ENCODE data around the gene COL11A1.

DNA sequence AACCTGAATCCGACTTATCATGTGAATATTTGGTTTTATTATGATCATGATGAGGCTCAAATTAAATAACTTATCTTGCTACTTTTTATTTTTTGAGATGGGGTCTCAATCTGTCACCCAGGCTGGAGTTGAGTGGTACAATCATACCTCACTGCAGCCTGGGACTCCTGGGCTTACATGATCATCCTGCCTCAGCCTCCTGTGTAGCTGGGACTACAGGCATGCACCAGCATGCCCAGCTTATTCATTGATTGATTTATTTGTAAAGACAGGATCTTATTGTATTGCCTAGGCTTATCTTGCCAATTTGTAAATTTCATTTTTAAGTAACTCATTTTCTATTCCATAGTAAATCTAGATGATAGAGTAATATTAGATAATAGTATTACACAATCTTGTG is 84.3 kb downstream of the COL11A1 start:
- no peak for TF ChIP-seq POLR2A (IDR thresholded peaks at IDR 0.05)
- TF ChIP-seq, protein P1, sequence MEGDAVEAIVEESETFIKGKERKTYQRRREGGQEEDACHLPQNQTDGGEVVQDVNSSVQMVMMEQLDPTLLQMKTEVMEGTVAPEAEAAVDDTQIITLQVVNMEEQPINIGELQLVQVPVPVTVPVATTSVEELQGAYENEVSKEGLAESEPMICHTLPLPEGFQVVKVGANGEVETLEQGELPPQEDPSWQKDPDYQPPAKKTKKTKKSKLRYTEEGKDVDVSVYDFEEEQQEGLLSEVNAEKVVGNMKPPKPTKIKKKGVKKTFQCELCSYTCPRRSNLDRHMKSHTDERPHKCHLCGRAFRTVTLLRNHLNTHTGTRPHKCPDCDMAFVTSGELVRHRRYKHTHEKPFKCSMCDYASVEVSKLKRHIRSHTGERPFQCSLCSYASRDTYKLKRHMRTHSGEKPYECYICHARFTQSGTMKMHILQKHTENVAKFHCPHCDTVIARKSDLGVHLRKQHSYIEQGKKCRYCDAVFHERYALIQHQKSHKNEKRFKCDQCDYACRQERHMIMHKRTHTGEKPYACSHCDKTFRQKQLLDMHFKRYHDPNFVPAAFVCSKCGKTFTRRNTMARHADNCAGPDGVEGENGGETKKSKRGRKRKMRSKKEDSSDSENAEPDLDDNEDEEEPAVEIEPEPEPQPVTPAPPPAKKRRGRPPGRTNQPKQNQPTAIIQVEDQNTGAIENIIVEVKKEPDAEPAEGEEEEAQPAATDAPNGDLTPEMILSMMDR (IDR thresholded peaks at IDR 0.05): no peak

All from body of pancreas (tissue), 4 donors.